CD4-positive, alpha-beta memory T cell (primary cell): ENCODE data around the gene SAMD4A. TPM values are rescaled to one million over a fixed set of nuclear protein-coding genes. Genes with fewer than 3 reads are reported as not detected.

Experiments
- CTCF ChIA-PET: fragments of 350-600 bp; sonication (Branson Sonifier 250); formaldehyde crosslinking; loops from one replicate; lab custom pipeline; 2021; ENCODE audit warnings: inconsistent platforms; ENCODE audit not compliant: partially characterized antibody; lab: Charles Lee
- POLR2A ChIA-PET: fragments of 350-600 bp; sonication (Branson Sonifier 250); formaldehyde crosslinking; loops from one replicate; lab custom pipeline; 2021; ENCODE audit not compliant: partially characterized antibody; lab: Charles Lee
- DNase-seq, 5 donors: peaks; one replicate each; pipeline versions ENCODE4 v3.0.0 to v3.0.0-alpha.2; 2020 to 2022; ENCODE audit warnings: mixed read lengths in 1 of 5
- H3K27ac ChIP-seq: one replicate; pipeline ENCODE4 v1.7.0; 2013; ENCODE audit warnings: low read depth, low read length
- H3K27me3 ChIP-seq: 2 replicates; pipeline ENCODE4 v1.7.0; 2013; ENCODE audit warnings: mild to moderate bottlenecking, low read length, moderate library complexity; ENCODE audit not compliant: insufficient read depth
- H3K36me3 ChIP-seq: 2 replicates; pipeline ENCODE4 v1.7.0; 2013; ENCODE audit warnings: mild to moderate bottlenecking, low read length, moderate library complexity; ENCODE audit not compliant: insufficient read depth
- H3K4me1 ChIP-seq: 2 replicates; pipeline ENCODE4 v1.7.0; 2013; ENCODE audit warnings: mild to moderate bottlenecking, low read length, moderate library complexity; ENCODE audit not compliant: insufficient read depth
- H3K4me3 ChIP-seq, 2 donors: one replicate each; pipeline ENCODE4 v1.7.0; 2013; ENCODE audit warnings: low read length in 2 of 2, mild to moderate bottlenecking in 1 of 2
- H3K9me3 ChIP-seq, 2 donors: one replicate each; pipeline ENCODE4 v1.7.0; 2013; ENCODE audit warnings: low read length in 2 of 2, control low read depth in 1 of 2; ENCODE audit not compliant: control insufficient read depth in 1 of 2
- H3K27ac Mint-ChIP-seq, 7 donors: one replicate each; pipeline ENCODE4 v1.8.0; 2020 to 2021; ENCODE audit warnings: mixed read lengths in 7 of 7, mild to moderate bottlenecking in 6 of 7, inconsistent platforms in 3 of 7, moderate library complexity in 3 of 7
- H3K27me3 Mint-ChIP-seq, 2 donors: one replicate each; pipeline ENCODE4 v1.8.0; 2020 to 2021; ENCODE audit warnings: mixed read lengths in 2 of 2
- H3K36me3 Mint-ChIP-seq, 2 donors: one replicate each; pipeline ENCODE4 v1.8.0; 2020 to 2021; ENCODE audit warnings: mixed read lengths in 2 of 2, inconsistent platforms in 1 of 2, mild to moderate bottlenecking in 1 of 2
- H3K4me1 Mint-ChIP-seq, 4 donors: one replicate each; pipeline ENCODE4 v1.8.0; 2020 to 2021; ENCODE audit warnings: mixed read lengths in 4 of 4, mild to moderate bottlenecking in 1 of 4
- H3K4me3 Mint-ChIP-seq, 8 donors: one replicate each; pipeline ENCODE4 v1.8.0; 2020 to 2021; ENCODE audit warnings: mixed read lengths in 8 of 8, mild to moderate bottlenecking in 7 of 8, moderate library complexity in 6 of 8, inconsistent platforms in 3 of 8
- H3K9me3 Mint-ChIP-seq, 8 donors: one replicate each; pipeline ENCODE4 v1.8.0; 2020 to 2021; ENCODE audit warnings: mixed read lengths in 8 of 8, mild to moderate bottlenecking in 5 of 8, inconsistent platforms in 3 of 8, moderate library complexity in 1 of 8
- intact Hi-C: fragments of 100-400 bp; cut with micrococcal nuclease; formaldehyde crosslinking; loops from one replicate; pipeline ENCODE4 v1.15.1; 2023
- polyA plus RNA-seq, 2 donors: library from polyadenylated mRNA; unstranded; fragments of 300-500 nt; fragmentation: Illumina TruSeq; gene quantifications; one replicate each; pipeline ENCODE4 v1.2.3, GENCODE V29; 2021
- total RNA-seq, 2 experiments: library from RNA; stranded (reverse); gene quantifications; one replicate each; pipeline ENCODE4 v1.2.3, GENCODE V29; 2021

SAMD4A gene
- total and polyA plus RNA-seq, 4 experiments from 2014 or later, result 0.72 to 1.4 (median 0.93) TPM; not detected in 1

- ChIA-PET CTCF (interaction anchor here (0.9 to 1.8 kb wide), 6 partner anchors 54 to 146 kb away, joined by 3 to 6 read pairs (median 4); partner anchors contain the start of gene CGRRF1), POLR2A (interaction anchor here (3.4 kb wide), 1 partner anchor 61 kb away, joined by 22 read pairs; the partner anchor contains the start of gene SAMD4A)
- no peaks in the 10 kb centered on the region for H3K36me3 ChIP-seq
- peak; percentile 44 to 70 (median 61) for DNase-seq
- Mint-ChIP-seq H3K27ac (peak overlapping the region; percentile 87 to 96 (median 93)), H3K36me3 (no peaks in the 10 kb centered on the region), H3K4me3 (peak overlapping the region; percentile 65 to 86 (median 83)), H3K4me1 (peaks cover 32 to 60% (median 47%) of the 10 kb centered on the region in 4 donors), H3K9me3 (peaks cover 0 to 6% (median 0%) of the 10 kb centered on the region in 8 donors), H3K27me3 (no peaks in the 10 kb centered on the region)
- peaks cover 48% of the 10 kb centered on the region for H3K4me1 ChIP-seq
- no peaks in the 10 kb centered on the region for H3K27me3 ChIP-seq
- no peaks in the 10 kb centered on the region for H3K9me3 ChIP-seq
- H3K4me3 ChIP-seq, result peak overlapping the region; percentile 5 to 47
- H3K27ac ChIP-seq, result peak overlapping the region; percentile 67
- intact Hi-C loops, result loop anchor here (1.0 to 5.0 kb wide), 2 partner anchors 61 to 185 kb away; partner anchors contain the start of gene CNIH1
These were observed 60.8 kb downstream of the SAMD4A start for GRCh38 chr14:54627540-54628363.

GRCh38 chr14:54629183-54629582 is 62.3 kb downstream of the SAMD4A start:
- no peaks in the 10 kb centered on the region for H3K27me3 Mint-ChIP-seq
- peak overlapping the region; percentile 21 to 96 (median 92) for H3K27ac Mint-ChIP-seq
- no peaks in the 10 kb centered on the region for H3K36me3 ChIP-seq
- peaks cover 0 to 6% (median 0%) of the 10 kb centered on the region in 8 donors for H3K9me3 Mint-ChIP-seq
- peak overlapping the region in 6 of 8 donors; percentile 3 to 86 (median 54) for H3K4me3 Mint-ChIP-seq
- H3K27me3 ChIP-seq, result no peaks in the 10 kb centered on the region
- POLR2A ChIA-PET, result interaction anchor here (3.4 kb wide), 1 partner anchor 63 kb away, joined by 22 read pairs; the partner anchor contains the start of gene SAMD4A
- H3K4me1 Mint-ChIP-seq, result peaks cover 30 to 54% (median 44%) of the 10 kb centered on the region in 4 donors
- H3K36me3 Mint-ChIP-seq, result no peaks in the 10 kb centered on the region
- H3K4me3 ChIP-seq, result no peak overlapping the region
- no peaks in the 10 kb centered on the region for H3K9me3 ChIP-seq
- peaks cover 45% of the 10 kb centered on the region for H3K4me1 ChIP-seq
- peak overlapping the region; percentile 67 for H3K27ac ChIP-seq
- intact Hi-C loops, result loop anchor here (5.0 kb wide), 1 partner anchor 187 kb away; the partner anchor contains the start of gene CNIH1
- CTCF ChIA-PET, result interaction anchor here (1.3 kb wide), 1 partner anchor 65 kb away, joined by 3 read pairs; no protein-coding TSS in a partner anchor
- no peak for DNase-seq

GRCh38 chr14:54629635-54630360 is 62.9 kb downstream of the SAMD4A start:
- intact Hi-C loops, result loop anchor here (5.0 kb wide), 1 partner anchor 187 kb away; the partner anchor contains the start of gene CNIH1
- Histone ChIP-seq H3K36me3 (no peaks in the 10 kb centered on the region), H3K4me3 (no peak overlapping the region), H3K4me1 (peaks cover 45% of the 10 kb centered on the region), H3K27me3 (no peaks in the 10 kb centered on the region), H3K9me3 (no peaks in the 10 kb centered on the region), H3K27ac (no peak overlapping the region)
- DNase-seq, result peak in 2 of 5 donors; percentile 17 to 21
- Mint-ChIP-seq H3K27ac (peak overlapping the region; percentile 21 to 92 (median 62)), H3K27me3 (no peaks in the 10 kb centered on the region), H3K4me3 (peak overlapping the region in 7 of 8 donors; percentile 17 to 87 (median 69)), H3K9me3 (peaks cover 0 to 6% (median 0%) of the 10 kb centered on the region in 8 donors), H3K4me1 (peaks cover 30 to 47% (median 44%) of the 10 kb centered on the region in 4 donors), H3K36me3 (no peaks in the 10 kb centered on the region)
- ChIA-PET POLR2A (interaction anchor here (1.9 to 3.4 kb wide), 2 partner anchors 64 kb away, joined by 7 to 22 read pairs; partner anchors contain the start of gene SAMD4A), CTCF (interaction anchor here (2.0 kb wide), 1 partner anchor 65 kb away, joined by 7 read pairs; no protein-coding TSS in a partner anchor)

GRCh38 chr14:54631016-54631415 is 64.1 kb downstream of the SAMD4A start:
- intact Hi-C loops, result no loop called here
- Histone ChIP-seq H3K36me3 (no peaks in the 10 kb centered on the region), H3K4me1 (peaks cover 44% of the 10 kb centered on the region), H3K27me3 (no peaks in the 10 kb centered on the region), H3K4me3 (no peak overlapping the region), H3K9me3 (no peaks in the 10 kb centered on the region), H3K27ac (no peak overlapping the region)
- Mint-ChIP-seq H3K27ac (no peak overlapping the region), H3K4me3 (no peak overlapping the region), H3K9me3 (peaks cover 0 to 6% (median 0%) of the 10 kb centered on the region in 8 donors), H3K36me3 (no peaks in the 10 kb centered on the region), H3K27me3 (peaks cover 0 to under 1% of the 10 kb centered on the region in 2 donors), H3K4me1 (peaks cover 30 to 44% (median 40%) of the 10 kb centered on the region in 4 donors)
- DNase-seq, result no peak
- CTCF ChIA-PET, result interaction anchor here (1.0 to 3.0 kb wide), 4 partner anchors 8 to 143 kb away, joined by 3 to 21 read pairs (median 6); no protein-coding TSS in a partner anchor
- POLR2A ChIA-PET, result interaction anchor here (0.6 to 1.9 kb wide), 4 partner anchors 63 to 272 kb away, joined by 3 to 7 read pairs (median 4); partner anchors contain the start of genes GCH1 and SAMD4A

GRCh38 chr14:54632452-54632851 is 65.5 kb downstream of the SAMD4A start:
- ChIA-PET CTCF (interaction anchor here (3.0 kb wide), 1 partner anchor 10 kb away, joined by 21 read pairs; no protein-coding TSS in a partner anchor), POLR2A (interaction anchor here (1.0 kb wide), 1 partner anchor 10 kb away, joined by 3 read pairs; no protein-coding TSS in a partner anchor)
- Mint-ChIP-seq H3K36me3 (no peaks in the 10 kb centered on the region), H3K4me3 (no peak overlapping the region), H3K9me3 (peaks cover 0 to 6% (median 0%) of the 10 kb centered on the region in 8 donors), H3K27me3 (peaks cover 0 to 1% of the 10 kb centered on the region in 2 donors), H3K27ac (peak overlapping the region in 1 of 7 donors; percentile 30), H3K4me1 (peaks cover 24 to 31% (median 30%) of the 10 kb centered on the region in 4 donors)
- H3K4me1 ChIP-seq, result peaks cover 30% of the 10 kb centered on the region
- H3K27ac ChIP-seq, result no peak overlapping the region
- no peaks in the 10 kb centered on the region for H3K9me3 ChIP-seq
- H3K4me3 ChIP-seq, result no peak overlapping the region
- DNase-seq, result no peak
- no peaks in the 10 kb centered on the region for H3K27me3 ChIP-seq
- no peaks in the 10 kb centered on the region for H3K36me3 ChIP-seq
- intact Hi-C loops, result no loop called here

GRCh38 chr14:54633076-54633475 is 66.1 kb downstream of the SAMD4A start:
- peaks cover 23% of the 10 kb centered on the region for H3K4me1 ChIP-seq
- DNase-seq, result no peak
- ChIA-PET CTCF (interaction anchor here (1.2 to 3.0 kb wide), 2 partner anchors 10 to 69 kb away, joined by 3 to 21 read pairs; no protein-coding TSS in a partner anchor), POLR2A (no interaction called here)
- Mint-ChIP-seq H3K9me3 (peaks cover 0 to 6% (median 0%) of the 10 kb centered on the region in 8 donors), H3K27me3 (peaks cover 0 to 1% of the 10 kb centered on the region in 2 donors), H3K27ac (peak overlapping the region in 1 of 7 donors; percentile 32), H3K36me3 (no peaks in the 10 kb centered on the region), H3K4me3 (no peak overlapping the region), H3K4me1 (peaks cover 18 to 24% (median 23%) of the 10 kb centered on the region in 4 donors)
- H3K36me3 ChIP-seq, result no peaks in the 10 kb centered on the region
- H3K27me3 ChIP-seq, result no peaks in the 10 kb centered on the region
- intact Hi-C loops, result no loop called here
- no peaks in the 10 kb centered on the region for H3K9me3 ChIP-seq
- H3K4me3 ChIP-seq, result no peak overlapping the region
- H3K27ac ChIP-seq, result no peak overlapping the region
